Fibroblast of the conjunctiva (primary cell): ENCODE results near the gene IKBKE.

Experiments used
- DNase-seq: peaks from one replicate; pipeline ENCODE4 v3.0.0-alpha.2; 2010; ENCODE audit warnings: low read depth

The IKBKE gene

DNA sequence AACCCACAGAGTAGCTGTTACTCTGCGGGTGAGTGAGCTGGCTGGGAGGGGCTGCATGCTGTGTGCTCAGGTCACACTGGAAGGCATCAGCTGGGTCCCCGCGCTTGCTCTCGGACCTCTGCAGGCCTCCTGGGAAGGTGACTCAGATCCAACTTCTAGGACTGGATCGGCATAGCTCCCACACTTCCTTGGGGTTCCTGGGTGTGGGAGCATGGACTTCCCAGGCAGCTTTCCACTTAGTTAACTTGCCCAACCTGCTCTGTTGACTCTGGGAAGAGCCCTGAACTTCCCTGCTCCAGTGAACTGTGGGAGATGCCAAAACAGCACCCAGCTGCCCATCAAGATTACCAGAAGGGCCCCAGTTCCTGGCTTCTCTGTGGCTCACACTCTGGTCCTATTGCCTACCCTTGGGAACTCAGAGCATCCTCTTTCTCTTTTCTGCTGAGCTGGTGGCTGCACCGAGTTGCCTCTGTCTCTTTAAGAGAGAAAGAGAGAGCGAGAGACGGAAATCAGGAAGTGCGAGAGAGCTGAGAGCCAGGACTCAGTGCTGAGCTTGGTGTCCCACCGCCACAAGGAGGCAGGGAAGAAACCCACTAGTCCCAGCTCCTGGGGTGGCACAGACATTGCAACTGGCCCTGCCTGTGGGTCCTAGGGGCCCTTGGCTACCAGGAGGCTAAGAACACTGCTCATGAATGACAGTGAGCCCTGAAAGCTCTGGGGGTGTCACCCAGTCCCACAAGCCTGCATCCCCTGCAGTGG lies at the start of gene IKBKE:
Gene IKBKE, plus strand, starts transcription at position 544 of the 759 bp plus-strand sequence. CDS start 2,752 bp downstream, outside the sequence.
- DNase-seq, result peak; percentile 43

DNA sequence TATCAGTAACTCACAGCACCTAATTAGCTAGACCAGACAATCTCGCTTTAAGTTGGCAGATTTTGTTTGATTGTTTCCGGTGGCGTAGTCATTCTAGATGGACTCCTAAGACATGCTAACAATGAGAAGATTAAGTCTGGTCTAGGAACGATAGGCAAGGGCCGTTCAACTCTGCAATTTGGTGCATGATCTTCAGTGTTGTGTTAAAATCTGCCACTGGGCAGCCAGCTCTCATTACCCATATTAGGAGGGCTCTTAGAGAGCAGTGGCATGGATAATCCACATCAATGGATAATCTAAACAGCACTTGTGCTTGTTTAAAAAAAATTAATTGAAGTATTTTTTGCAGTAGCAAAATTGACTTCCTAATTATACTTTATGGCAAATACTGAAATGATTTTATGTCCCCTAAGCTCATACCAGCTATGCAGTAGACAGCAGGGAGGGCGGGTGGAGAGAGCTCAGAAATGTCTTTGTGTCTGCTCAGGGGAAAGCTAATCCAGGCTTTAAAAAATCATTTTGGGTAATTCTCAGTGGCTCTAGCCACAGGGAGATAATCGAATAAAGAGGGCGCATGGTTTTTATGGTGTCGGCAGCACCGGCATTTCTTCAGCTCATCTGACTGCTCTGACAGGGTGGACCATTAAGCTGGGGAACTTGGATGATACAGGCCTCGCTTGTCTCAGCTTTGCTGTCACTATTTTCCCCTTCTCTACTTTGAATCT lies 48.5 kb upstream of the IKBKE start:
- DNase-seq, result no peak

DNA sequence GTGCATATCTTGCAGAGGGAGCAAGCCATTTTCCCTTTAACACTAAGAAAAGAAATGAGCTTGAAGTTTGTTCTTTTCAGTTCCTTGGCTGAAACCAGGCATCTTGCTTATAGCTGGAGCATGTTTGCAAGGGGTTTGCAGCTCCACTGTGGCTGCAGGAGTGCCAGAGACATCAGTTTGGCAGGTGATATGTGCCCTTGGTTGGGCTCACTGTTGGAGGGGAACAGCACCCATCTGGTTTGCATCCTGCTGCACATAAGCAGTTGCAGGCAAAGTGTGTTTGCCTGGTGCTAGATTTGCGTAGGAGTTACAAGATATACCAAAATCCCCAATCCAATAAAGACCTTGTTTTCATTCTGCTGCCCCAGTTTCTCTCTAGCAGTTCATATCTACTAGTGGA lies 47.8 kb upstream of the IKBKE start:
- DNase-seq, result no peak

DNA sequence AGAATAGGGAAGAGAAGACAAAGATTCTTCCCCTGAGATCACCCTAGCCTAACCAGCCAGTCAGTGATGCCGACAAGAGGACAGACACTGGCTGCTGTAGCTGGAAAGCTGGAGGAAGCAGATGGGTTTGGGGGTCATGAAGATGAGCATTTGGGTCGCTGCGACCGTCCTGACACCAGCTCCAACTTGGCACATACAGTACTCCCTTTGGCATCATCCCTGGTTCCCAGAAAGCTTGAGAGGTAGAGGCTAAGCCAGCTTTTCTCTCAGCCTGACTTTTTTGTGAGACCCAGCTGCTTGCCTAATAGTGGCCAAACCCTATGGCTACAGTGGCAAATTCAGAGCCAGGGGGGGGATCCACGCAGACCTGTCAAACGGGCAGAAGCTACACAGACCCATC lies 43.0 kb upstream of the IKBKE start:
- DNase-seq, result no peak

DNA sequence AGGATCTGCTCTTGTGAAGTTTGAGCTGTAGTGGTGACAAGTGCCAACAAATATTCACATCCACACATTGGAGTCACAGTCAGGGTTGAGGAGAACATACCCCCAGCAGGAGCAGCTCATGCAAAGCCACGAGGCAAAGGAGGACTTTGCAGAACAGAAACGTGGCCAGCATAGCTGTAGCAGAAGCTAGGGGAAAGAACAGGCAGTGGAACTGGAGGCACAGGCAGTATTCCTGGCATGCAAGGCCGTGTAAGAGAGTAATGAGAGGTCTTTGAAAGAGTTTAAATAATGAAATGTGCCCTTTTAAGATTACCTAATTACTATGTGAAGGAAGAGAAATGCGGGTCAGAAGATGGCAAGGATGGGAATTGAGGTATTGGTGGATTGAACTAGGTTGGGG lies 40.9 kb upstream of the IKBKE start:
- no peak for DNase-seq

DNA sequence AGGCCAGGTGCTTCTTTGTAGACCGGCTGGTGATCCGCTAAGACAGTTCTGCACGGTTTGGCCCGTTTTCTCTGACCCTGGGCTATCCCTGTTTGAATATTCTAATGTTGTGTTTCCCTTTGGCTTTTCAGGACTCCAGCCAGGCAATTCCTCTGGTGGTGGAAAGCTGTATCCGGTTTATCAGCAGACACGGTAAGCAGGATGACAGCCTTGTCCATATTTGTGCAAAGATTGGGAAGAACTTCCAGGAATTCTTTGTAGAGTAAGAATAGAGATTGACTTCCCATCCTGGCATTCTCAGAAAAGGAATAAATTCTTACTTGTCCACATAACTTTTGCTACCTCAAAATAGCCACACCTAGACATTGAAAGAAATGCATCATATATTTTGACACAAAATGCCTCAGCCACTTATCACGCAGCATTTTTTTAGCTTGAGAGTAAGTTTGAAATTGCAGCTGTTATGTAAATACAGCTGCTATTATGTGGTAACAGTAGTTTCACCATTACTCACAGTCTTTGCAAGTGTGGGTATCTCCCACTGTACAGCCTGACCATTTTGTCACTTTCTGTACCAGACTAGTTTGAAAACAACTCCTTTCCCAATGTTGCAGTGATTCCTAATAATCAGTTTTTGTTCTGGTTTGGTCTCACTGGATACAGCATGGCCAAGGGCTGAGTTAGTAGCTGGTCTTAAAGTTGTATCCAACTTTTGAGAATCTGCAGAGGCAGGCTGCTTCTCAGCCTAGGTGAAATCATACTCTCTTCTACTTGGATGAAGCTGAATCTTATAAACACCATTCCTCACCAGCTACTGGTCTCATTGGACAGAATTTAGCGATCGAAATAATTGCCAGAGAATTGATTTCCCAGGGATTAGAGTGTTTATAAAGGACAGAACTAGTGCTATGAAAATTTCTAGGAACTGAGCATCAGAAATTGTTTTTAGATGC lies 40.0 kb upstream of the IKBKE start:
- no peak for DNase-seq

DNA sequence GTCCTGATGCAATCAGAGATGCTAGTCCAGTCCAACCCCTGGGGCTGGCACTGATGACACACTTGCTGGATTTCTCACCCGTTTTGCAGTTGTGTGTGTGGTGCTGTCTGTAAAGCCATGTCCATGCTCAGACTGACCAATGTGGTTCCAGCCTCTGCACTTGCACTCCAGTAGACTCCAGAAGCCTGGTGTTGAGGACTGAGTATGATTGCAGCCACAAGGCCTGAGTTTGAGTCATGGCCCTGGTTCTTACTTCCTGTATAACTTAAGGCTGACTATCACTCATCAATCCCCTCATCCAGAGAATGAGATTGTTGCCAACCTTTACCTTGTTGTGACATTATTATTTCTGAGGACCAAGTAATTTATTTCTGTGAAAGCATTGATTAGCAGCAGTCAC lies 34.8 kb upstream of the IKBKE start:
- DNase-seq, result no peak

DNA sequence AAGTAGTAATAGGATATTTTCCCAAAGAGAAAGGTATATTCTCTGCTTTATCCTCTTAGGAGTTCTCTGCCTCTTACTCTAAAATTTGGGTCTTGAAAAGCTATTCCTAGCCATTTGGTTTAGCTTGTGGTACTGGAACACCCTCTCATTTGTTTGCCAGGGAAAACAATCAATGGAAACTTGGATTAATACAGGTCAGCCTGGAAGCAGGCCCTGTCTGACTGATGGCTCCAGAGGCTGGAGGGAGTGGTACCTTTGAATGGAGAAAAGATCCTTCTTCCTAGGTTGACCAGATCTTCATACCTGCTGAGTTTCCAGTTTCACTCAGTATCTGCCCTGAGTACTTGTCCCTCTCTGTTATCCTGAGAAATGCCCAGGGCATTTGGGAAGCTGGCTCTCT lies 31.7 kb upstream of the IKBKE start:
- DNase-seq, result no peak

DNA sequence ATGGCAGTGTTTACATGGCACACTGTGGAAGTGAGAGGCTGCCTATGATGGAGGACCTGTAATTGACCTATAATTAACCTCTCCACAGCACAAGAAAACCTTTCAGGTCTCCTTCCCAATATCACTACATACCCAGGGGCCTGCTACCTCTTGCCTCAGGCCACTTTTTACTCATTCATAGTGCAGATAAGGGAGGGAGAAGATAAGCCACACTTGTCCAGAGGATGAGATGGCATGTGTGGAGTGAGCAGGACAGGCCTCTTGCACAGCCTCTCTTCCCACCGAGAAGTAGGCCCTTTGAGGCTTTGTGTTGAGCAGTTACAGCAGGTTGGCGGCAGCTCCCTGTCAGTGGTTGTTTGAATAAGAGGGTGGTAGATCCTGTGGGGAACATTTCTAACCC lies 31.1 kb upstream of the IKBKE start:
- no peak for DNase-seq

DNA sequence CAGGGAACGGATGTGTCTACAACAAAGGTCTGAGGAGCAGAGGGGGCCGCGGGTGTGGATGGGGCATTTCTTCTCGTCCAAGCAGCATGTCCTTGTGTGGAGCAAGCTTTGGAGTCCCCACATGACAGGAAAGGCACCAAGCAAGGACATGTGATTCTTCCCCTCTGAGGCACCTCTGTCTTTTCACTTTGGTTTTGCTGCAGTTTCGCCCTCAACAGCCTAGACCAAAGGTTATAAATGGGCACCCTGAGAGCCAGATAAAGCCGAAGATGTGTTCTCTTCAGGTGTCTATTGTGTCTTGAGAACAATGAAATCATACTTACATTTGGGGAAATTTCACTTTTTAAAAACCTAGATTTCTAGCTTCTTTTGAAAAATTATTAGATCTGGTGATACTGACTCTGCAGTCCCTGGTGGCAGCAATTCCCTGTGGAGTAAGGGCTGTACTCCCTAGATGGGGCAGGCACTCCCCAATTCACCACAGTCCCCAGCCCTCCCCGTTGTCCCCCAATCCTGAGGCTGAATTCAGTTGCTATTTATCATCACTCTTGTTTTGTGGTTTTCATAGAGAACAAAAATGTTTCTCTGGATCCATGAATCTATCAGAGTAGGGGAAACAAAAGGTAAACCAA lies 28.8 kb upstream of the IKBKE start:
- DNase-seq, result no peak

DNA sequence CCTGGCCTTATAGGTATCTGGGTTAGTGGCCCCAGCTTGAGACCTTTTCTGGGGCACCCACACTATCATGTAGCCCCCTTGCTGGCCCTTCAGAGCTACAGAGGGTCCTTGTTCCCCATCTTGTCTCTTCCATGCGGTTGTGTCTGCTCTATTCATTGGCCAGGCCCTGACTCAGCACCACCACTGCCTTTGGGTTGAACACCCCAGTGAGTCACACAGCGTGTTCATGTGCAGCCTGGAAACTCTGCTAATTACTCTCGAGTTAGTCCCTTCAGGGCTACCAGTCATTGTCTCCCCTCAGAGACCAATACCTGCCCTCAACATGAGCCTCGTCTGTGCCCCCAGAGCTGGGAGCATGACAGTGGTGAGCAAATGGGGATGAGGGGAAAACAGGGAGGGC lies 28.2 kb upstream of the IKBKE start:
- DNase-seq, result no peak

DNA sequence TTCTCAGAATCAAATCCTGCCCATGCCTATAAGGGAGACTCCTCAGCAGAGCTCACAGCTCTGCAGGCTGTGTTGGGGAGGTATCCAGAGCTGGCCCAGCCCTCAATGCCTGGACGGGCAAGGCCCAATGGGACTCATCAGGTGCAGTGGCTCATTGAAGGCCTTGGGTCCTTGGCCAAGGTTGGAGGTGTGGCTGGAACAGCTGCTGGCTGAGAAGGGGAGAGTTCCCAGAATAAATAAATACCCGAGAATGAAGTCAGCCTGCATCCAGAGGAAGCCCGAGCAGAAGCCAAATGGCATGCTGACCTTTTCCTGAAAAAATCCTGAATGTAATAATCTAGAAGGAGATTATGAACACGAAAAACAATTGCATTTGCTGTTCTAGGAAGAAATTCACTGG lies 25.2 kb upstream of the IKBKE start:
- DNase-seq, result no peak

DNA sequence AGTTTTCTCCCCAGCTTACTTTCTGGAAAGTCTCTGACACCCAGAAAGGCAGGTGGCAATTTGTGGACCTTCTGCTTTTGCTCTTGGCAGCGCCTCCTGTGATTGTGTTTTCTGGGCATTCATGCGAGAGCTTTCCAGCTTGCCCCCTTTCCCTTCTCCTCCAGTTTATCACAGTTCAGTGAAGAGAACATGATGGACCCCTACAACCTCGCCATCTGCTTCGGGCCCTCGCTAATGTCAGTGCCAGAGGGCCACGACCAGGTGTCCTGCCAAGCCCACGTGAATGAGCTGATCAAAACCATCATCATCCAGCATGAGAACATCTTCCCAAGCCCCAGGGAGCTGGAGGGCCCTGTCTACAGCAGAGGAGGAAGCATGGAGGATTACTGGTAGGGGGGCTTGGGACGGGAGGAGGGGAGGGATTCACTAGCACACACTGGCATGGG lies 24.3 kb upstream of the IKBKE start:
- no peak for DNase-seq

DNA sequence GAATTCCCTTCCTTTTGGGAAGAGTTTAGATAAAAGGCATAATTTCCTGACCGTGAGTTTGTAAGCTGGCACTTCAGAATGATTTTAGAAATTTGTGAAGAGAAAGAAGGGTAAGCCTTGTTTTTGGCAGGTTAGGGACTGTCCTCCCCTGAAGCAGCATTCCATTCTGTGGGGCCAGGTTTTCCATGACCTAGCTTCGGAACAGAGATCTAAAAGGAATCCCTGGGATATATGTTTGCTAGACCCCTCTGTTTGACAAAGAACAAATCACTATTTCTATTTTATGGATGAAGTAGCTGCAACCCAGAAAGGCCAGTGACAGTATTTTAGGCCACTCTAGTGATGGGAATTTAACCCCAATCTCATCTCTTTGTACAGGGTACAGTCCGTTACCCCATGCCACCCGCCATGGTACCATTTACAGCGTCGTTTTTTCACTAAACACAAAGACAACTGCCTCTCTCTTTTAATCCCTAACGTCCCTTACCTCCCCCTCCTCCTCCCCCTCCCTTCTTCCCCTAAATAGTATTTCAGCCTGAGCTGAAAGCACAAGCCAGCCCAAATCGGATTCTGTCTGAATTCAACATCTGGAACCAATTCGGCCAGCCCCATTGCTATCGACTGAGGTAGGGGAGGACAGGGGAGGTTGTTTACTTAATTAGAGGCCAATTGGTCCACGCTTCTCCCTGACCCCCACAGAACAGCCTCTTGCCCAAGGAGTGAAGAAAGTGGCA lies 23.4 kb upstream of the IKBKE start:
- no peak for DNase-seq

DNA sequence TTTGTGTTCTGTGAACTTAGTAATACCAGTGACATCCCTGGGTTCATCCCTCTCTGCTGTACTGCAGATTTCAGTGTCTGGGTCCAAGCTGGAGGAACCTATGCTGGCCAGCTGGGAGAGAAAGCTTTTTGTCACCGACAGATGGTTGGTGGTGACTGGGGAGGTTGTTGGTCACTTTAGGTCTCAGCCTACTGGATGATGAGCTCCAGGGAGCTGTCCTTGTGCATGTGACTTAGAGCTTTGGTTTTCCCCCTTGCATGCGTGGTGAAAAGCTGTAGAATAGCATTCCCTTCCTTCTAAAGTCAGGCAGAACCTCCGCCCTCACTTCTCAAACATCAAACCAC lies 22.9 kb upstream of the IKBKE start:
- DNase-seq, result no peak

DNA sequence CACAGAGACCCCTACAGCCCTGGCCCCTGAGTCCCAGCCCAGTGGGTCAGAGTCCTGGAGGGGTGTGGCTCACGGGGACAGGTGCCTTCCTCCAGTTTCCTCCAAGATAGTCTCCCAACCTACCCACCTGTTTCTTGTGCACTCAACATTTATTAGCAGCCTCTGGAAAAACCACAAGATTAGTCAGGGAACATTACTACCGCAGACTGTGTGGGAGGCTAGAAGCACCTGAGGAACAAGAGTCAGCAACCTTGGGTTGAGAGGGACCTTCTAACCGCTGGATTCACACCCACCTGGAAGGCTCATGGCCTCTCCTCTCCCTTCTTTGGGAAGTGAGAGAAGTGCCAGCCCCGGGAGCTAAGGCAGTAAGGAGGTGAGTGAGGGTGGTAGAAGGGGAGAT lies 22.5 kb upstream of the IKBKE start:
- no peak for DNase-seq

DNA sequence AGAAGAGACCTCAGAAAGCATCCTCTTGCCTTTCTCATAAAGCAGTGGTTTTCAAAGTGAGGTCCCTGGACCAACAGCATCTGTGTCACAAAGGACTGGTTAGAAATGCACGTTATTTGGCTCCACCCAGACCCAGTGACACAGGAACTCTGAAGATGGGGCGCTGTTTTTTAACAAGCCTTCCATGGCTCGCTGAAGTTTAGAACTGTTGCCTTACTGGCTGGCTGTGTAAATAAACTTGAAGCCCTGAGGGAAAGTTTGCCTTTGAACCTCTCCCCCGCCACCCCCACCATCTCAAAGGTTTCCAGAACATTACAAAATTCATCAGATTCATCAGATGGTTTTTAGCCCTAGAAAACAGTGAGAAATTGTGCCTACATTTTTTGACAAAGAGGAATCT lies 21.8 kb upstream of the IKBKE start:
- no peak for DNase-seq

DNA sequence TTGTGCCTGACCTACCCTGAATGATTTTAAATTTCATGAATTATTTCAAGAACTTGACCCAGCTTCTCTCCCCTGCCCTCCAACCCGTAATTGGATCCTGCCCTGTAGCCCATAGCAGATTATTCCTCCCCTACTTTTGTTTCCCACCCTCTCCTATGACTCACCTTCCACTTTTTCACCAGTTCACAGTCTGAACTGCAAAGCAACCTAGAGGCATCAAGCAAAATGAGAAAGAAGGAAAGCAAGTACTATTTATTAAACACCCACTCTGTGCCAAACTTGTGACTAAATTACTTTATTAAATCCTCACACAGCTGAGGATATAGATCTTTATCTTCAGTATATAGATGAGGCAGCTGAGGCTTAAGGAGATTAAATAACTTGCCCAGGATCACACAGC lies 20.7 kb upstream of the IKBKE start:
- no peak for DNase-seq

DNA sequence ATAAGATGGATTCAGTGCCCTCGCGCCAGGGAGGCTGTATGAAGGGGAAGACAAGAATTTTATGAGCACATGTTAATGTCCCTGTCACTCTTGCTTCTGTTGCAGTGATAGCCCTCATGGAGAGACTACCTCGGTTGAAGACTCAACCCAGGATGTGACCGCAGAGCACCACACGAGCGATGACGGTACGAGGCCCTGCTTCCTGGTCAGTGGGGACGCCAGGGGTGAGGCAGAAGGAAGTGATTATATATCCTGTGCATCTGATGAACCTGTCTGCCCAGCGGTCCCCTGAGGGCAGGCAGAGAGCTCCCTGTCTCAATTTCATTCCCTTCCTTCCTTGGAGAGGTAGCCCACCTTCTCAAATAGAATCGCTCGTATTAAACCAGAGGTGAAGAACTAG lies 20.0 kb upstream of the IKBKE start:
- no peak for DNase-seq

DNA sequence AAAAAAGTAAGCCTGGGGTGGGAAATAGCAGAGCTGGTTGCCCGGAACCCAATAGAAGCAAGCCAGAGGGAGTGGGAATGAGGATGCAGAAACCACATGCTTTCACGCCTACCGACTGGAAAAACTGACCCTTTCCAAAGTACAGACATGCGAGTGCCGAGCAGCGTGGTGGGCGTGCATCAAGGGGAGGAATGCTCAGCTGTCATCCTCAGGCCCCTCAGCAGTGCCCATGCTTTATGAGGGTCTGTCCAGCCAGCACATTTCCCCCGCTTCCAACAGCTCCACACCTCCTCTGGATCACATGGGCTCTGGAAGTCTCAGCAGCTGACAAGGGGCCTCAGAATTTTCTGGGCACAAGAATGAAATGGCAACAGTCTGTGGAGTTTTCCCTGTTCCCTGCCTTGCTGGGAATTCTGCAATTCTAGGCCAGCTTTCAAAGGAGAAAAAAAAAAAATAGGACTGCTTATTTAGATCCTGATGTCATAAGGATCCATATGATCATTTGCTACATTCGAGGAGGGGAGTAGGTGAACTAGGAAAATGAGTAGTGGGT lies 19.1 kb upstream of the IKBKE start:
- no peak for DNase-seq

DNA sequence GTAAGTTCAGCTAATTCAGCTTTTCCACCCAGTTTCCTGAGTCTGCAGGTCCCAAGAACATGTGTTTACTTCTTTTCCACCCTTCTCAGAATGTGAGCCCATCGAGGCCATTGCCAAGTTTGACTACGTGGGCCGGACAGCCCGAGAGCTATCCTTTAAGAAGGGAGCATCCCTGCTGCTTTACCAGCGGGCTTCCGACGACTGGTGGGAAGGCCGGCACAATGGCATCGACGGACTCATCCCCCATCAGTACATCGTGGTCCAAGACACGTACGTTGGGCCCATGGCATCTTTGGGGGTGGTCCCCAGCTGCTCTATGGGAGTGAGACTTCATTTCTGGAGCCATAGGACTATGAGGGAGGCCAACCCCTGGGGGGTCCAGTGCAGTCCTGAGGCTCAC lies 17.2 kb upstream of the IKBKE start:
- DNase-seq, result no peak
